Liver (tissue), 3 donors: Measurements from ENCODE around the gene SLC25A34.

Experiments
- FOXA1 ChIP-seq: IDR thresholded peaks from 2 replicates; pipeline ENCODE4 v1.6.1; 2016; ENCODE audit warnings: antibody characterized with exemption
- JUND ChIP-seq, 2 donors: IDR thresholded peaks; 2 replicates each; pipeline ENCODE4 v1.6.1; 2016; ENCODE audit warnings: antibody characterized with exemption in 2 of 2
- RXRA ChIP-seq, 2 donors: IDR thresholded peaks; 2 replicates each; pipeline ENCODE4 v1.6.1; 2017 to 2018; ENCODE audit warnings: antibody characterized with exemption in 2 of 2, mild to moderate bottlenecking in 1 of 2
- SP1 ChIP-seq: IDR thresholded peaks from 2 replicates; pipeline ENCODE4 v1.6.1; 2018; ENCODE audit warnings: antibody characterized with exemption, mild to moderate bottlenecking
- TAF1 ChIP-seq: conservative IDR thresholded peaks from 2 replicates; pipeline ENCODE4 v1.6.1; 2016; ENCODE audit warnings: antibody characterized with exemption, mild to moderate bottlenecking
- TF ChIP-seq, protein P1 (sequence below): fragments of 150-350 bp; IDR thresholded peaks from 2 replicates; pipeline ENCODE4 v1.5.1; 2017; ENCODE audit warnings: improper control_type of control experiment, low read depth, low read length; ENCODE audit not compliant: missing input control
- TF ChIP-seq, protein P2 (sequence below): IDR thresholded peaks from 2 replicates; pipeline ENCODE4 v1.6.1; 2016; ENCODE audit warnings: antibody characterized with exemption
- TF ChIP-seq, protein P3 (sequence below): IDR thresholded peaks from 2 replicates; pipeline ENCODE4 v1.6.1; 2016; ENCODE audit warnings: antibody characterized with exemption
- donor health status: healthy.
- donor health status: healthy.

DNA sequence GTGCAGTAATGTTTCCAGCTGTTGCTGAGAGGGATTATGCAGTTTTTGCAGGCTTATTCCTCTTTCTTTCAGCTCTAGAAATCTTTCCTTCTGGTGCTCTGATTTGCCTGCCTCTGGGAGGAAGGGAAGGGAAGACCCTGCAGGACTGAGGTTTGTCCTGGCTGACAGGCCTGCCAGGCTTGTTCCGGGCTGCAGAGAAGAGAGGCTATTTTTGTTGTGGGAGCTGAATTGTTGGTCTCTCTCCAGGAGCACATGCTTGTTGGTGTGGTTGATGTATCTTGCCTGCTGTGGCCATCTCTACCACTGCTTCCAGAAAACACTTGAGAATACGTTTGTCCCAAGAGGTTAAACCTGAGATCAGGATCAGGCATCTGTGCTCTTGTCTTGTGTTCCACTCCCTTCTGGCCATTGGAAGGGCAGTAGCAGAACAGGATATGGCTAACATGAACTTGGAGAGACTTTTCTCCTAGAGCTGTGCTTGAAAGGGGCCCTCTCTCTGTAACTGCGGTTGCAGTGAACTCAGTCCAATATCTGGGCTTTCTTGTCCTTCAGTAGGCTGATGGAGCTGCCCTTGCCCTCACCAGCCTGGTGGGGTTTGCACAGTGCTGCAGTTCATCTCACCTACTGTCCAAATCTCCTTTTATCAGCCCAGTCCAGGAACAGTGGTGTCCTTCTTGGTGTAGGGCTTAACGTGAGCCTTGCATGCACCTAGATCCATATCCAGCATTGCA is 21.5 kb upstream of the SLC25A34 start:
- TF ChIP-seq, protein P1, sequence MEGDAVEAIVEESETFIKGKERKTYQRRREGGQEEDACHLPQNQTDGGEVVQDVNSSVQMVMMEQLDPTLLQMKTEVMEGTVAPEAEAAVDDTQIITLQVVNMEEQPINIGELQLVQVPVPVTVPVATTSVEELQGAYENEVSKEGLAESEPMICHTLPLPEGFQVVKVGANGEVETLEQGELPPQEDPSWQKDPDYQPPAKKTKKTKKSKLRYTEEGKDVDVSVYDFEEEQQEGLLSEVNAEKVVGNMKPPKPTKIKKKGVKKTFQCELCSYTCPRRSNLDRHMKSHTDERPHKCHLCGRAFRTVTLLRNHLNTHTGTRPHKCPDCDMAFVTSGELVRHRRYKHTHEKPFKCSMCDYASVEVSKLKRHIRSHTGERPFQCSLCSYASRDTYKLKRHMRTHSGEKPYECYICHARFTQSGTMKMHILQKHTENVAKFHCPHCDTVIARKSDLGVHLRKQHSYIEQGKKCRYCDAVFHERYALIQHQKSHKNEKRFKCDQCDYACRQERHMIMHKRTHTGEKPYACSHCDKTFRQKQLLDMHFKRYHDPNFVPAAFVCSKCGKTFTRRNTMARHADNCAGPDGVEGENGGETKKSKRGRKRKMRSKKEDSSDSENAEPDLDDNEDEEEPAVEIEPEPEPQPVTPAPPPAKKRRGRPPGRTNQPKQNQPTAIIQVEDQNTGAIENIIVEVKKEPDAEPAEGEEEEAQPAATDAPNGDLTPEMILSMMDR: no peak
- TF ChIP-seq, protein P2, sequence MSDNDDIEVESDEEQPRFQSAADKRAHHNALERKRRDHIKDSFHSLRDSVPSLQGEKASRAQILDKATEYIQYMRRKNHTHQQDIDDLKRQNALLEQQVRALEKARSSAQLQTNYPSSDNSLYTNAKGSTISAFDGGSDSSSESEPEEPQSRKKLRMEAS: no peak
- TF ChIP-seq, protein P3, sequence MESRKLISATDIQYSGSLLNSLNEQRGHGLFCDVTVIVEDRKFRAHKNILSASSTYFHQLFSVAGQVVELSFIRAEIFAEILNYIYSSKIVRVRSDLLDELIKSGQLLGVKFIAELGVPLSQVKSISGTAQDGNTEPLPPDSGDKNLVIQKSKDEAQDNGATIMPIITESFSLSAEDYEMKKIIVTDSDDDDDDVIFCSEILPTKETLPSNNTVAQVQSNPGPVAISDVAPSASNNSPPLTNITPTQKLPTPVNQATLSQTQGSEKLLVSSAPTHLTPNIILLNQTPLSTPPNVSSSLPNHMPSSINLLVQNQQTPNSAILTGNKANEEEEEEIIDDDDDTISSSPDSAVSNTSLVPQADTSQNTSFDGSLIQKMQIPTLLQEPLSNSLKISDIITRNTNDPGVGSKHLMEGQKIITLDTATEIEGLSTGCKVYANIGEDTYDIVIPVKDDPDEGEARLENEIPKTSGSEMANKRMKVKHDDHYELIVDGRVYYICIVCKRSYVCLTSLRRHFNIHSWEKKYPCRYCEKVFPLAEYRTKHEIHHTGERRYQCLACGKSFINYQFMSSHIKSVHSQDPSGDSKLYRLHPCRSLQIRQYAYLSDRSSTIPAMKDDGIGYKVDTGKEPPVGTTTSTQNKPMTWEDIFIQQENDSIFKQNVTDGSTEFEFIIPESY: no peak
- no peak for TF ChIP-seq RXRA (IDR thresholded peaks at IDR 0.05)
- TF ChIP-seq JUND (IDR thresholded peaks at IDR 0.05): no peak
- TF ChIP-seq TAF1: no peak
- TF ChIP-seq SP1: no peak
- TF ChIP-seq FOXA1: no peak
